Fibroblast of skin of left biceps (primary cell): ENCODE data around the gene ECSCR.

Experiments used
- DNase-seq, 2 experiments: peaks; one replicate each; pipeline ENCODE4 v3.0.0-alpha.2; 2013; ENCODE audit warnings: low read depth in 2 of 2

The ECSCR gene

DNA sequence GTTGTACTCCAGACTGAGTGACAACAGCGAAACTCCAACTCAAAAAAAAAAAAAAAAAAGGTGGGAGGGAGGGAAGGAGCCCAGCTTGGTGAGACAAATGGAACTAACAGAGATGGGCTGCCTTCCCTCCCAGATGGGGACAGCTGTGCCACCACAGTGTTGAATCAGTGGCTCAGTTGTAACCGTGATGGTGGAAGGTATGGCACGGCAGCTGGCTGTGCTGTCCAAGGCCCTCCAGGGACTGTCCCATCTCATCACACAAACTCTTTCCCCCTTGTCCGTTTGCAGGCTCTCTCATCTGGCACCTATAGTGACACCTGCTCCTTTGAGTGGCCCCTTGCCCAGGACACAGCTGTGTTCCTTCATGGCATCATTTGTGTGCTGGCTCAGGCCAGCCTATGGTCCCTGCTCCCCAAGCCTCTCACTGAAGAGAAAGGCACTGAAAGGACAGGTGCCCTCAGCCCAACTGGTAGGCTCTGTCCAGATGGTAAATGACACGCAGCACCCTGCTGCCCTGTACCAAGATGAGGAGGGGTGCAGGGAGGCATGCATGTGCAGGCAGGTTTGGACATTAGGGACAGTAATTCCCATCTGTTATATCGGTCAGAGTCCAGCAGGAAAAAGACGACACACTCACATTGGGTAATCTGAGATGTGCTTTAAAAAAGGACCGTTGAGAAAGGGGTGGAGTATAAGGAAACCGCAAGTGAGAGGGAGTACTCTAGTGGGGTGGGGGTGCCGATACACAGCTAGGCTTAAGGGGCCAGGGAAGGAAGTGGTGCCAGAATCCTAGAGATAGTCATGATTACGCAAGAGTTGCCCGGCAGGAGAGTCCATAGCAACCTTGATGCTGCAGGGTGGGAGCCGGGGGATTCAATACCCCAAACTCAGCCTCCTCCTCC, 12.6 kb upstream of the ECSCR start:
- peak; percentile 59 to 69 for DNase-seq

- DNase-seq = no peak
Observed at GRCh38 chr5:139473565-139473964, 11.0 kb upstream of the ECSCR start.

GRCh38 chr5:139473105-139473504, 10.6 kb upstream of the ECSCR start:
- no peak for DNase-seq

GRCh38 chr5:139472386-139473030, 10.0 kb upstream of the ECSCR start:
- no peak for DNase-seq

DNA sequence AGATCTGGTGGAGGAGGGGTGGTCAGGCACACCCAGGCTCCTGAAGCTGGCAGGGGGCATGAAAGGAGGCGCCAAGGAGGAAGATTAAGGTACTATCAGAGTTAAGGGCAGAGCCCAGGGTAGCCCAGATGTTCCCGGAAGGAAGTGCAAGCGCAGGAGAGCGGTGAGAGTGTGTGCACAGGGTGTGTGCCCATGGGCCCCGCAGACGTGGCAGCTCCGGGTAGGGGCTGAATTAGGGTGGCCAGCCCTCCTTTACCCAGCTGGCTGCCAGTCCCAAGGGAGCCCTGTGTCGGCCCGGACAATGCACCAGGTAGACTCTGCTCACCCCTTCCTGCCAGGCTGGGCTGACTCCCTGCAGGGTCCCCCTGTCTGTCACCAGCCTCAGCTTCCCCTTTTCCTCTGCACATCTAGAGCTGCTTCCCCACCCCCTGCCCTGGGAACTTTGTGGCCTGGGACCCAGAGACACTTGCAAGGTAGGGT, 8.3 kb upstream of the ECSCR start, which contains the start of gene SMIM33:
SMIM33 (plus strand) TSS at position 184 of the 480 bp plus-strand sequence; CDS start at position 302, 118 bp downstream.
- no peak for DNase-seq

DNA sequence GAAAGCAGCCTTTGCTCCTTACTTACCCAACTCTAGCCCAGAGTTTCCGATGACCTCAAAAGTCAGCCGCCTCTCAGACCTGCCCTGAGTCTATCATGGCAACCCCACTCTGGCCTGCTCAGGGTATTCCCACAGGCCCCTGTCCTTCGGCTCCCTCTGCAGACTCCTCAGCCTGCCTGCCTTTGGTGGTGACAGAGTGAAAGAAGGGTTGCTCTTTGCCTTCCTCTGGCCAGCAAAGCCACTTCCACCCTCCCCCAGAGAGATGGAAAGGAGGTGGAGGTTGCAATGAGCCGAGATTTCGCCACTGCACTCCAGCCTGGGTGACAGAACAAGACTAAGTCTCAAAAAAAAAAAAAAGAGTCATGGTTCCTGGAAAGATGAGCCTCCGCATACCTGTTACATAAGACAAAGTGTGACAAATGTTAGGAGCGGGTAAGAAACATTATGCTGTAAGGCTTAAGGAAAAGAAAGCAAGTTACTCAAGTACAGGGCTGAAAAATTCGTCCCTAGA, 5.9 kb upstream of the ECSCR start:
- DNase-seq = no peak

DNA sequence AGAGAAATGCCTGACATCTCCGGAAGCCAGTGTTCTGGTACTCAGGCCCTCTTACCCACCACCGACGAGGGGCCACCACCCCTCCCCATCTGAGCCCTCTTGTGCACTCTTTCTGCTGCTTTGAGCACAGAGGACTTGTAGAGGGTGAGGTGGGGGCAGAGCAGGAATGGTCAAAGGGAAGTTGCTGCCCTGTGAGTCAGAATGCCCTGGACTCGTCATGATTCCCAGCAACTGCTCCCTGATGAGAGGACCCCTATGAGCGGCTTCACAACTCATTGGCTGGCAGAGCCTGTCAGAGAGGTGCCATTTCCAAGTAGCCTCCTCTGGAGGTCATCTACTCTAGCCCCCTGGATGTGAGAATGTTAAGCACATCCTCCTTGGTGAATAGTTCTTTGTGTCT, 845 bp downstream of the ECSCR start:
- no peak for DNase-seq

- DNase-seq = no peak
Observed at GRCh38 chr5:139461176-139461575, 1.4 kb downstream of the ECSCR start.

- DNase-seq = no peak
Observed at GRCh38 chr5:139460455-139460854, 2.1 kb downstream of the ECSCR start.

GRCh38 chr5:139459451-139459934, 3.0 kb downstream of the ECSCR start:
- DNase-seq = no peak

DNA sequence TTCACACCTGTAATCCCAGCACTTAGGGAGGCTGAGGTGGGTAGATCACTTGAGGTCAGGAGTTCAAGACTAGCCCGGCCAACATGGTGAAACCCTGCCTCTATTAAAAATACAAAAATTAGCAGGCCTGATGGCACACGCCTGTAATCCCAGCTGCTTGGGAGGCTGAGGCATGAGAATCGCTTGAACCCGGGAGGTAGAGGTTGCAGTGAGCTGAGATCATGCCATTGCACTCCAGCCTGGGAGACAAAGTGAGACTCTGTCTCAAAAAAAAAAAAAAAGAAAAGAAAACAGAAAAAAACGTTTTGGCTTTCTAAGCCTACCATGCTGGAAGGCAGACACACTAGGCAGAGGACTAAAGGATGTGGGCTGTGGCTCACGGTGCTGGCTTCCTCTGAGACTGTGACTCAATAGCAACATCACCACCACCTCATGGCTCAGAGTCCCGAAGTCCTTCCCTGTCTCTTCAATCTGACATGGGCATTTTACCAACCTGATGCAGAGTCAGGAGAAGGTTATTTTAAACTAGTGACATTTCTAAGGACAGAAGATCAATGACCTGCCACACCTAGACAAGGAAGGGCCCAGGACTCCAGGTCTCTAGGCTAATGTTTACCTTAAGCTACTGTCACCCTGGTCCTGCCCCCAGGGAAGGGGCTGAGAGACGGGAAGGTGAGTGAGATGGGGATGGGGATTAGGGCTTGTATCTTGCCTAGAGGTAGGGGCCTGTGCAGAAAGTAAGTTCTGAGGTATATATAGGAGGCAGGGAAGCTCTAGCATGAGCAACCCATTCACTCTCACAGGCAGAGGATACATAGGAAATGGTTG, 3.7 kb downstream of the ECSCR start:
- no peak for DNase-seq

- no peak for DNase-seq
Observed at GRCh38 chr5:139457653-139458306, 4.8 kb downstream of the ECSCR start.

GRCh38 chr5:139457241-139457640, 5.3 kb downstream of the ECSCR start:
- DNase-seq = no peak

- no peak for DNase-seq
Observed at GRCh38 chr5:139456776-139457175, 5.8 kb downstream of the ECSCR start.

- DNase-seq = no peak
Observed at GRCh38 chr5:139454568-139455290, 7.8 kb downstream of the ECSCR start.

- no peak for DNase-seq
Observed at GRCh38 chr5:139453683-139454567, 8.6 kb downstream of the ECSCR start.

GRCh38 chr5:139451878-139452660, 10.5 kb downstream of the ECSCR start:
- no peak for DNase-seq

DNA sequence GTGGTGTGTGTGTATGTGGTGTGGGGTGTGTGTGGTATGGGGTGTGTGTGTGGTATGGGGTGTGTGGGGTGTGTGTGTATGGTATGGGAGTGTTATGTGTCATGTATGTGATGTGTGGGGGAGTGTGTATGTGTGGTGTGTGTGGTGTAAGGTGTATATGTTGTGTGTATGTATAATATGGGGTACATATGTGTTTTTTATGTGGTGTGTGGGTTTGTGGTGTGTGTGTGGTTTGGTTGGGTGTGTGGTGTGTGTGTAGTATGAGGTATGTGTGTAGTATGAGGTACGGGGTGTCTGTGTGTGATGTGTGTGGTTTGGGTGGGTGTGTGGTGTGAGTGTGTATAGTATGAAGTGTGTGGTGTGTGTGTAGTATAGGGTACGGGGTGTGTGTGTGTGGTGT, 11.4 kb downstream of the ECSCR start:
- DNase-seq = no peak
